Right kidney (tissue), 1 donor: Measurements from ENCODE around the gene TPGS1.
"Not testable (repeated sequence)": the region's sequence is repeated elsewhere in the genome, so short reads cannot be mapped to it uniquely, and the experiment has no call there.

Experiments
- DNase-seq: peaks from one replicate; pipeline ENCODE4 v3.0.0-alpha.2; 2016

Gene TPGS1

DNA sequence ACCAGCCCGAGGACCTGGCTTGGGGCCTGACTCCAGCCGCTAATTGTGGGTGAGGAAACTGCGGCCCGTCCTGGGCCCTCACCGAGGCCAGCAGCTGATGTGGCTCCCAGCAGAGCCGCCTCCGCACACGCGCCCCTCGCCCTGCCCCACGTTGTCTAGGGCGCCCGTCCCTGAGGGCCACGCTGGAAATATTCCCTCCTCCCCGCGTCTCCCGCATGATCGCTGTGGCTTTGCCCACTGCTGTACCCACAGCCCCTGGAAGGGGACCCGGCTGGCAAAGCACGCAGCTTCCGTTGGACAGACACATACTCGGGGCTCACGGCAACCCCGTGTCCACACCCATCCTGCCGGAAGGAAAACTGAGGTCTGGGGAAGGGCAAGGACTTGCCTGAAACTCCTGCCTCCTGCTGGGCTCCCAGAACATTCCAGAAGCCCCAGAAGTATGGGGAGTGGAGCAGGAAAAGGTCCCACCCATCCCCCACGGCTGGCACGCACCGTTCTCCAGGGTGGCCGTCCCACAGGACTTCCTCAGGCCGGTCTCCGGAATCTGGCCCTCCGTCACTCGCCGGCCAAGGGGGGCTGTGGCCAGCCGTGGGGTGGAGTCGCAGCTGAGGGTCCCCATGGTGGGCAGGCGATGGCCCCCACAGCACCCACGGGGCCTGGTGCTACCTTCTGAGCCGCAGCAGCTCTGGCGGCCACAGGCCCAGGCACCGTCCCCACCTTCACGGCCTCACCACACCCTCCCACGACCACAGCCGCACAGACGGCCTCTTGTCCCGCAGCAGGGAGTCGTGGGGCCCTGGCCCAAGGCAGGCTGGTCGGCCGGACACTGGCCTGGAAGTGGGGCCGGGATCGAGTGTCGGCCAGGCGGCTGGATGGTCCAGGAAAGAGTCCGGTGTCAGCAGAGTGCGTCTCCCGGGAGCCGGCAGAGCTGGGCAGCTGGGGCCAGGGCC lies 32.9 kb upstream of the TPGS1 start:
- DNase-seq, result no peak

DNA sequence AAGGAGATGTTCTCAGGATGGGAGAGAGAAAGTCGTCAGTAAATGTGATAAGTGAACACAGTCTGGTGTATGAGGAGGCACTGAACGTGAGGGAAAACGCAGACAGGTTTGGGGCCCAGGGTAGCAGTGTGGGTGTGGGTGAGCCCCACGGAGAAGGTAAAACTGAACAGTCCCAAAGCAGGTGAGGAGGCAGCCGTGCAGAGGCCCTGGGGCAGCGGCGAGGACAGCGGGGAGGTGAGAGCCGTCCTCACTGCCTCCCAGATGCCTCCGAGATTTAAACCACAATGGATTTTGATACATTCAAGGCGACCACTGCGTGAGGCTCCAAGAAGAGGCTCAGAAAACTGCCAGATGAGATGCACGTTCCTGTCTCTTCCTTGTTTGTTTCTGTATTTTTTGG lies 31.9 kb upstream of the TPGS1 start:
- DNase-seq, result no peak

DNA sequence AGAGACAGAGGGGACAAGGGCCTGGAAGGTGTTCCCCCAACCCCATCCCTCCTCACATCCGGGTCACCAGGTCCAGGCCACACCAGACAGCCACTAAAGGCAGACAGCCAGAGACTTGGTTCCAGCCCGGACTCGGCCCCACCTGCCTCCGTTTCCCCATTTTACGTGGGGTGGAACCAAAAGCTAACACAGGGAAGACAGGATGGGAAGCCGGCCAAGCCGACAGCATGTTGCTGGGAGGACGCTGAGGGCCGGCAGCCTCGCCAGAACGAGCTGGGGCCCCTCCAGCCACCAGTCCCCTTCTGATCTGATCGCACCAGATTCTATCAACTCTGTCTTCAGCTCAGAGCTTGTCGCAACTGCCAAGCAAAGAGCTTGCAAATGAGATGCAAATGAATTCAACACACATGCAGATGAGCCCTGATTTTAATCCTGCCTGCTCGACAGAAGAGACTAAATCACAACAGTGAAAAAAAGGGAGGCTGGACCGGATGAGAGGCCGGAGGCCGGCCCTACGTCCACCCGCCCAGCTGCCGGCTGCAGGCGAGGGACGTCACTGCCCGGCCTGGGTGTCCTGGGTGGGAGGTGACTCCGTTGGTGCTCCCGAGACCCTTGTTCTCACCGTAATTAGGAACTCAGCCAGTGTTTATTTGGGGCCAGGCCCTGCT lies 28.9 kb upstream of the TPGS1 start:
- DNase-seq, result no peak

DNA sequence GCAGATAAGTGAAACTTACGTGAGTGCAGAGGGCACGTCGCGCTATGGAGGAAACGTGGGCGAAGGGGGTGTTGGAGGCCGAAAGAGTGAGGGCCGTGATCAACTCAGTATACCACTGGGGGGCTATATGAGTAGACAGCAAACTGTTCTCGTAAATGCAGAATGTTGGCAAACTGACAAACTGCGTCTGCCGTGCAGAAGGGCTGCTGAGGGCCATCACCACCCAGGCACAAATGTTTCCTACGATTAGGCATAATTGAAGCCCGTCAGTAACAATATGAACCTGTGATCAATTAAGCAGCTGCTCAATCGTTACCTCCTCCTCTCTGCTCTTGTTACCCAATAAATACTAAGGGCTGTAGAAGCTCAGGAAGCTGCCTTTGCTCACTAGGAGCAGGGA lies 28.3 kb upstream of the TPGS1 start:
- DNase-seq, result no peak

DNA sequence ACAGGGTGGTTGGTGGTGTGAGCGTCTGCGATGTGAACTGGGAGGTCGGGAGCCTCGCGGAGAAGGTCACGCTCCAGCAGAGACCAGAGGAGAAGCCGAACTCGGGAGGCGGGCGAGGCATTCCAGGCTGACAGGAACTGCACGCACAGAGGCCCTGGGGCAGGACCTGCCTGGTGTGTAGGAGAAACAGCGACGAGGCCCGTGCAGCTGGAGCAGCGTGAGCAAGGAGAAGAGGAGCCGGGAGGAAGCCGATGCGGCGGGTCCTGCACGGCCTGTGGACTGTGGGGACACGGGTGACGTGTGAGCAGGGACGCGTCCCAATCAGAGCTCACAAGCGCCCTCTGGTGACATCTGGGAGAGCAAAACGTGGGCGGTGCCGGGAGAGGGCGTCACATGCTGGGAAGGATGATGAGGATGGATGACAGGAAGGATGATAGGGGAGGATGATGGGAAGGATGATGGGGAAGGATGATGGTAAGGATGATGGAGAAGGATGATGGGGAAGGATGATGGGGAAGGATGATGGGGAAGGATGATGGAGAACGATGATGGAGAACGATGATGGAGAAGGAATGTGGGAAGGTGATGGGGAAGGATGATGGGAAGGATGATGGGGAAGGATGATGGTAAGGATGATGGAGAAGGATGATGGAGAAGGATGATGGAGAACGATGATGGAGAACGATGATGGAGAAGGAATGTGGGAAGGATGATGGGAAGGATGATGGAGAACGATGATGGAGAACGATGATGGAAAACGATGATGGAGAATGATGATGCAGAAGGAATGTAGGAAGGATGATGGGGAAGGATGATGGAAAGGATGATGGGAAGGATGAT lies 27.1 kb upstream of the TPGS1 start:
- peak; percentile 81 for DNase-seq

DNA sequence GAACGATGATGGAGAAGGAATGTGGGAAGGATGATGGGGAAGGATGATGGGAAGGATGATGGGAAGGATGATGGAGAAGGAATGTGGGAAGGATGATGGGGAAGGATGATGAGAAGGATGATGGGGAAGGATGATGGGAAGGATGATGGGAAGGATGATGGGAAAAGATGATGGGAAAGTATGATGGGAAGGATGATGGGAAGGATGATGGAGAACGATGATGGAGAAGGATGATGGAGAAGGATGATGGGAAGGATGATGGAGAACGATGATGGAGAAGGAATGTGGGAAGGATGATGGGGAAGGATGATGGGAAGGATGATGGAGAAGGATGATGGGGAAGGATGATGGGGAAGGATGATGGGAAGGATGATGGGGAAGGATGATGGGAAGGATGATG lies 26.2 kb upstream of the TPGS1 start:
- DNase-seq, result not testable (repeated sequence)

DNA sequence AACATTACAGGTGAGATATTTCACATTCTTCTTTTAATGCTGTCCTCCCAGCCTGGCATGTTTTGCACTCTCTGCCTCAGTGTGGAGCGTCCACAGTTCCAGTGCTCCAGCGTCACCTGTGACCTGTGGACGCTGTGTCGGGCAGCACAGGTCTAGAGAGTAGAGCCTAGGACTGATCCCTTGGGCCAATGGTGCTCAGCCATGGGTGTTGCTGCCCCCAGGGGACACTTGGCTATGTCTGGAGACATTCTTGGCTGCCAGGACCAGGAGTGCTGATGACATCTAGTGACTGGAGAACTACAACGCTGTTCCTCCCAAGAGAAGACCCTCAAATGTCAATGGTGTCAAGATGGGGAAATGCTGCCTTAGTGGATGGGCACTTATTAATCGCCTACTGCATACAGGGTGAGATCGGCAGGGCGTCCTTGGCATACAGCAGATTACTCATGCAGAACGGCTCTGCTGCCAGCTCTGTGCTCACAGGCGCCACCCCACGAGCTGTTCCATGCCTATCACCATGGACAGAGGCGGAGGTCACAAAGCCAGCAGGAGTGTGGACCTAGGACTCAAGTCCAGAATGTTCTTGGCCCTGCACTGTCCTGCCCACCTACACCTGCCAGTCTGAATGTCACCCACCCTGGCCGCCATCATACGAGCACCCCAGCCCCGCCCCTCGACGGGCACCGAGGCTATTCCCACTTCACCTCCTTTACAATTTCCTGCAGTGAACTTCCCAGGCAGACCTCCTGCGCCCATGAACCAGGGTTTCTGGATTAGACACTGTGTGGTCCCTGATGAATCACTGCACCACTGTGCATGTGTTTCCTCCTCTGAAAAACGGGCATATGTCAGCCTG lies 24.9 kb upstream of the TPGS1 start:
- DNase-seq, result no peak

DNA sequence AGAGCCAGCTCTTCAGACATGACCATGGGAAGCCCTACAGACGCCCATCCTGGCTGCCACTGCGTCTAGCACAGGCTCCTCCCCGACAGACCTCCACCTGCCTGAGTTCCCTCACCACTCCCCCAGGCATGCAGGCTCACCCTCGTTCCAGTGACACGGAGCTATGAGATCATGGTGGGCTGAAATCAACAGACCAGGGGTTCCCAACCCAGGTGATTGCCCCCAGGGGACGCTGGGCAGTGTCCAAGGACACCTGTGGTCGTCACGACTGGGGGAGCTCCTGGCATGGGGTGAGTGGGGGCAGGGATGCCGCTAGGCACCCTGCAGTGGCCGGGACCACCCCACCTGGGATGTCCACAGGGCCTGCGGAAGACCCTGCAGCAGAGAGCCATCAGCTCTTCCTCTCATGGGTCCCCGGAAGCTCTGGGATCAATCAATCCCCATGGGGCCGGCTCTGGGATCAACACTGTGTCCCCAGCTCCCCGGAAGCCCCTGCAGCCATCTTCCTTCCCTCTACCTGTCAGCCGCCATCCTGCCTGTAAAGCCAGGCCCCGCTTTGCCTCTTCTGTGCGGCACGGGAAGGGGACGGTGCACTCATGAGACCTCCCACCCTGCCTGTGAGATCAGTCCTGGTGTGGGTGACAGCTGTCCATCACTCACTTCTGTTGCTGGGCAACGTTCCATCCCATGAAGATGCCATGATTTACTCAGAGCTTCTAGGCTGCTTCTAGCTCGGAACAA lies 23.8 kb upstream of the TPGS1 start:
- DNase-seq, result no peak

DNA sequence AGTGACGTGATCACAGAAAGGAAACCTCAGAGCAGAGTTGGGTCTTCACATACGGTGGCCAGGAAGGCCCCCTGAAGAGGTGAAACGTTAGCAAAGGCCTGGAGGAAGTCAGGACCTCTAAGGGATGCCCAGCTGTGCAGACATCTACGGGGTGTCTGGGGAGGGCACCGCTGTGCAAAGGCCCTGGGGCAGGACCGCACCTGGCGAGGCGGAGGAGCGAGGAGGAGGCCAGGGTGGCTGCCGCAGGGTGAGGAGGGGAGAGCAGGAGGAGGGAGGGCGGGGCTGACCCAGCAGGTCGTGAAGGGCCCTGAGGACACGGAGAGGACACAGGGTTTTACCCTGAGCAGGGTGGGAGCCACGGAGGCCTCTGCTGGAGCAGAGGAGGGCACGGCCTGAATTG lies 22.8 kb upstream of the TPGS1 start:
- no peak for DNase-seq

DNA sequence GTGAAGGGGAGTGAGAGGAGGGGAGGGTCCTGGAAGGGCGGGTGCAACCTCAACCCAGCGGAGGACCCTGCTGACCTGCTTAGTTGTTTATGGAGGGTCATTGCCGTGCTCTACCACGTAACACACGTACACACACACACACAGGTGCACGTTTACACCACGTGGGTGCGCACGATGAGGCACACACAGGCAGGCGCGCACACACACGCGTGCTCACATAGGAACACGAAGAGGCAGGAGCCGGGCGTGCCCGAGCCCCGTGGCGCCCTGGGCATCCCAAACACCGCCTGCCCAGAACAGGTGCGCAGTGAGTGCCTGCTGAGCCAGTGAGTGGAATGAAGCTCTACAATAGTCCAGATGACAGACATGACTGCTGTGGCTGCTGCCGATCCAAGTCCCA lies 22.2 kb upstream of the TPGS1 start:
- DNase-seq, result no peak

DNA sequence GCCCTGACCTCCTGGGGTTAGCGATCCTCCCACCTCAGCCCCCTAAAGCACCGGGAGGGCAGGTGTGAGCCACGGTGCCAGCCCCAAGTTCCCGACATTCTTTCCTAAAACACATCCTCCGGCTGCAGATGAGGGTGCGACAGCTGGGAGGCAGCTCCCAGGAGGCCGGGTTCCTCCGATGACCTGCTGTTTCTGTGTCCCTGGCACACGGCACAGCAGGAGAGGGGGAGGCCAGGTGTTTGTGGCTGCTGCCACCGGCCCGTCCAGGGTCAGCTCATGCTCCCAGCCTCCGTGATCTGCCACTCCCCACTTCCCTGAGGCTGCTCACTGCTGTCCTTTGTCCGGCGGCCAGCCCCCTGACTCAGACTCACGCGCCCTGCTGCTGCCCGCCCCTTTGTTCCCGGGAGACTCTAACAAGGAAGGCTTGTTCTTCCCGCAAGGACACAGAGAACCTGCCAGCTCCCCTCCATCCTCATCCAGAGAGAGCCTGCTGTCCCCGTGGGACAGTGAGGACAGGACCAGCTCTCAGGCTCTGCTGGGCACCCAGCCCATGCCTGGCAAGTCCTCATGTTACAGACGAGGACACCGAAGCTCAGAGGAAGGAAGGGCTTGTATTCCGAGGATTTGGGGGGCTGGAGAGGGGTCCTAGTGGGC lies 21.6 kb upstream of the TPGS1 start:
- peak; percentile 56 for DNase-seq

DNA sequence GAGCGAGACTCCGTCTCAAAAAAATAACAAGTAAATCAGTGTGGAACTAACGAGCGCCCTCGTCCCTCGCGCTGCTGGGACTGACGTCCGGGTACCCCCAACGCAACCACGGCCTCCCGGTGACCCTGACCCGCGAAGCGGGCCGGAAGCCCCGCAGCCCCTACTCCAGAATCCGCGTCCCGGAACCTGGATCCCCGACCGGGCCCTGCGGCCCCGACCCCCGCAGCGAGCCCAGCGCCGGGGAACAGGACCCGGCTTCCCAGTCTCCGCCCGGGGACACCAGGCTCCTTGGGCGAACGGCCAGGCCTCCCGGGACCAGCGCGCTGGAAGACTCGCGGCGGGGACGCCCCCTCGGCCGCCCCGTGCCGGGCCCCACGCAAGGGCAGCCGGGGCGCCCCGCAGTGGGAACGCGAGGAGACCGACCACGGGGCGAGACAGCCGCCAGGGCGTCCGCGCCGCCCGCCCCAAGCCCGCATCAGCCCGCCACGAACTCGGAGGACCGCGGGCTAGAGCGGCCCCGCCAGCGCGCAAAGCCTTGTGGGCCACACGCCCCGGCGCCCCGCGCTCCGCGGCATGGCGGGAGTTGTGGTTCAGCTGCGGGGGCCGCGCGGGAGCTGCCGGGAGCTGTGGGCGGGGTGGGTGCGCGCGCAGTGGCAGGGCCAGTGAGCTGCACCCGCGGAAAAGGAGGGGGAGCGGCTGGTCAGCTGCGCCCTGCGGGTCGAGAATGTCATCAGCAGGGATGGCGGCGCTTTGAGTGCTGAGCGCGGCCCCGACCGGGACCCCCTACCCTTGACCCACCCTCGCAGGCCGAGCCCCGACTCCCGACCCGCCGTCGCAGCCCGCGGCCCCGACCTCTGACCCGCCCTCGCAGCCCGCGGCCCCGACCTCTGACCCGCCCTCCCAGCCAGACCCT lies 18.5 kb upstream of the TPGS1 start:
- peak; percentile 94 for DNase-seq

DNA sequence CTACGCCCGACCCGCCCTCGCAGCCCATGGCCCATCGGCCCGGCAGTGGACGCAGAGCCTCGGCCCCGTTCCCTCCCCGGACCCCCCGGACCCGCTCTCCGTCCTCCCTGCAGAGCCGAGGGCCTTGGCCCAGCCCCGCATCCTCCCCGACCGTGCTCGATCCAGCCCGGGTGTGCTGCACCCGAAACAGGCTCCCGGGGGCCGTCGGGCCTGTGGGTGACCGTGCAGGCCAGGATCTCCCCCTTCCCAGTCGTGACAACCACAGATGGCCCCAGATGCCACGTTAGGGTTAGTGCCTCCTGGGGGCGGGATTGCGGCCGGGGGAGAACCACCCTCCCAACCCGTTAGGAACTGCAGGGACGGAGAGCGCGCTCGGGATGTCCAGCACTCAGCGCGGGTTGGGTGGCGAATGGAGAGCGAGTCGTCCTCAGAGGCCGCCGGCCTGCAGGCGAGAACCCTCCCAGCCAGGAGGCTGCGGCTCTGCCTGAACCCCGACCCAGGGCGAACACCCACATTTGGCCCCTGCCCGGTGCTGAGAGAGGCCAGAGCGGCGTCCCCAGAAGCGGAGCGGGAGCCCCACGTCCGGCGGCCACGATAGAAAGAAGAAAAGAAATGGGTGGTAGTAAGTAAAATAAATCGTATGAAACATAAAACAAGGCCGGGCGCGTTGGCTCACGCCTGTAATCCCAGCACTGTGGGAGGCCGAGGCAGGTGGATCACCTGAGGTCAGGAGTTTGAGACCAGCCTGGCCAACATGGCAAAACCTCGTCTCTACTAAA lies 17.7 kb upstream of the TPGS1 start:
- peak; percentile 71 for DNase-seq

DNA sequence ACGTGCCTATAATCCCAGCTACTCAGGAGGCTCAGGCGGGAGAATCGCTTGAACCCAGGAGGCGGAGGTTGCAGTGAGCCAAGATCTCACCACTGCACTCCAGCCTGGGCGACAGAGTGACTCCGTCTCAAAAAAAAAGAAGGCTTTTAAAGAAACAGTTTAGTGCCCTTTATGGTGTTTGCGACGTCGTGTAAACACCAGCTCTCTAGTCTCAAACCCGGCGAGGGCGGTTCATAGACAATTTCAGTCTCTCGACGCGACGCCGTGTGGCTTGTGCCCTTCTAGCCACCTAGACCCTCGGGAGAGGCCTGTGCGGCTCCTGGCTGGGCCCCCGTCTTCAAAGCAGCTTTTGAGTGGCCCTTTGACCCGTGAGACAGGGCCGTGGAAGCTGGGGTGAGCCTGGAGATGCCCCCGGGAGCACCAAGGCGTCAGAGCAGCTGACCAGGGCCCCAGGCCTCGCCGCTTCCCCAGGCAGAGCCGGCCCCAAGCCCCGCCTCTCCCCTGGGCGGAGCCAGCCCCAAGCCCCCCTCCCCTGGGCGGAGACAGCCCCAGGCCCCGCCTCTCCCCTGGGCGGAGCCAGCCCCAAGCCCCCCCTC lies 16.1 kb upstream of the TPGS1 start:
- DNase-seq, result no peak

DNA sequence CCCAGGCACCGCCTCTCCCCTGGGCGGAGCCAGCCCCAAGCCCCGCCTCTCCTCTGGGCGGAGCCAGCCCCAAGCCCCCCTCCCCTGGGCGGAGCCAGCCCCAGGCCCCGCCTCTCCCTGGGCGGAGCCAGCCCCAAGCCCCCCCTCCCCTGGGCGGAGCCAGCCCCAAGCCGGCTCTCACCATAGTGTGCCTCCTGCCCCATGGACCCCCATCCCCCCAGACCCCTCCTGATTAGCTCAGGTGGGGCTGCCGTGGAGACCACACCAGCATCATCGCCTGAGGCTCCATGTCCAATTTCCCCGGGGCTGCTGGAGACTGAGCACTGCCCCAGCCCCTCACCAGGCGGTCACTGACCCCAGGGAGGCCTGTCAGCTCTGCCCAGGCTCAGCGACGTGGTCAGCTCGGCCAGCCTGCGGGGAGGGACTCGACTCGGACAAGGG lies 15.2 kb upstream of the TPGS1 start:
- no peak for DNase-seq

DNA sequence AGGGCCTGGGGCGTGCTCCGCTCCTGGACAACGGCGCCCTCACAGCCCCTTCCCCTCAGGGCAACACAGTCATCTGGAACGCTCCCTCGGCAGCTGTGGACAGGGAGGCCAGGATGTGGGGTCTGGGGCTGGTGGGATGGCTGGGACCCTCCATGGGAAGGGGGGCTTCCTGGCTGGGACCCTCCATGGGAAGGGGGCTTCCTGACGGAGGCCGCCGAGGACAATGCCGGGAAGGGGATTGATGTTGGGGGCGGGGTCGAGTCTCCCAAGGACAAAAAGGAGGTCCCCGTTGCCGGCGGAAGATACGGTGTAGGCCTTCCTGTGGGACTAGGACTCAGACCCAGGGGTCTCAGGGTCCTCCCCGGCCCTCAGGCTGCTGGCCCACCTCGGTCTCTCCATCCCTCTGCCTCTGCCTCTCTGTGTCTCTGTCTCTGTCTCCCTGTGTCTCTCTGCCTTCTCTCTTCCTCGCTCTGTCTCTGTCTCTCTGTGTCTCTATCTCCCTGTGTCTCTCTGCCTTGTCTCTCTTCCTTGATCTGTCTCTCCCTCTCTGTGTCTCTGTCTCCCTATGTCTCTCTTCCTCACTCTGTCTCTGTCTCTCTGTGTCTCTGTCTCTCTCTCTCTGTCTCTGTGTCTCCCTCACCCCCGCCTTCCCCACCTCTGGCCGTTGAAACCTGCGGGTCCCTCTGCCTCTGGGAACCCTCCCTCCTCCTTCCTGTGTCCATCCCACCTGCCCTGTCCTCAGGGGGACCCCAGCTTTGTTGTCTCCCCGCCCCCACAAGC lies 13.7 kb upstream of the TPGS1 start:
- no peak for DNase-seq
